ELF-1 (cell line): ENCODE results near the gene ZNF862.
A peak's percentile ranks its signal among the peaks of the same experiment; 100 is the strongest.
"Not testable (repeated sequence)": the region's sequence is repeated elsewhere in the genome, so short reads cannot be mapped to it uniquely, and the experiment has no call there.

Experiments used
- DNase-seq: peaks from one replicate; pipeline ENCODE4 v3.0.0-alpha.2; 2016; ENCODE audit warnings: low read depth, low spot score

ZNF862 gene

DNA sequence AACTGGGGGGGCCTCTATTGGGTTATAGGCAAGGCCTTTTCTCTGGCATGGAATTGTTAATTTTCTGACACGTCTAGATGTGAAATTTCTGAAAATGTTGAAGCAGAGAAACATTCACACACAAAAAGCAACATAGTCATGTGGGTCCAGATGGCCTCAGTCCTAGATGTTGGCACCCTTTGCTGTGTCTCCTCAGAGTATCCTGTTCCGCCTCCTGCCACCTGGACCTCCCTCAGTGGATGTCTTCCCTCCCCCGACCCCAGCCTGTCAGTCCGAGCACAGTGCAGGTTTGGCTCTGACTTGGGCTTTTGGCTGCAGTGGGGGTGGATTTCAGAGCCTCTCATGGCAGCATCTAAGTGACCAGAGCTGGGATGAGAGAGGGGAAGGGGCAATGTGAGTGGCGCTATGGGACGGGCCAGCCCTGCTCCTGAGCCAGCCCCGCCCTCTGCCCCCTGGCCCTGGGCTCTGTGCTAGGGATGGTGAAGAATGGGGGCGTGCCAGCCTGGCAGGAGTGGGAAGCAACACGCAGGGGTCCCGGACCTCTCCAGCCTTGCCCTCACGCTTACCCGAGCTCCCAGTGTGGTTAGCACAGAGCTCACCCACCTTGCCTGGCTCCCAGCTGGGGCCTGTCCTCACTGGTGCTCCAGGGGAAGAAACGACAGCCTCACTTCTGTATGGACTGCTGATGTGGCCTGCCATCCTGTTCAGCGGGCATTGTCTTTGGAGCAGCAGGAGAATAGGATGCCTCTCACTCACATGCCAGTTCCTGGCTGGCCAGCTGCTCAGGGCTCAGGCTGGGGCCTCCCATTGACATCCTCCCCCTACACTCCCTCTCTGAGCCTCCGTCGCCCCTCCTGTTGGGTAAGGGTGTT, 41.8 kb downstream of the ZNF862 start:
- DNase-seq: peak; percentile 1

DNA sequence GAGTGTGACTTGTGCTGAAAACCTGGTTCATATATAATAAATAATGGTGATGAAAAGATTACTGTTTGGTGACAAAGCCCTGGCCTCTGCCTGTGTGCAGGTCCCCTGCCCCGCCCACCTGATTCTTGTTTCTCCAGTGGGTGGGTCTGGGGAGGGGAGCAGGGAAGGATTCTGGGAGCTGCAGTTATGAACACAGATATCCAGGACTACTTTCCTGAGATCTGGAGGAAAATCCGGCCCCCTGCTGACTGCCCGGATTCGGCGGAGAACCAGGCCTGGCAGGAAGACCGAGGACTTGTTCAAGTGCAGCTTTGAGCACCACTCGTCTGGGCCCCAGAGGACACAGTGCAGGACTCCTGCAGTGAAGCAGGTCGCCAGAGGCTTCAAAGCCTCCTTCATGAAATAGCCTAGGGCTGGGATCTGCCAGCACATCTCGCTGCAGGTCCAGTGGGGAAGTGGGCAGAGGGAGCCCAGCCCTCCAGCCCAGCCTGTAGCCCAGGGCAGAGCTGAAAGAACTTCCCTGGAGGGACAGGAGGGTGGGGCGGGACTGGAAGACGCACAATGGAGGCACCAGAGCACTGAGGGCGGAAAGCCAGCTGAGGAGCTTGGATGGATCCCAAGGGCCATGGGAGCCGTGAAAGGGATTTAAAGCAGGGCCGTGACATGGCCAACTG, 42.6 kb downstream of the ZNF862 start:
- peak; percentile 24 for DNase-seq

DNA sequence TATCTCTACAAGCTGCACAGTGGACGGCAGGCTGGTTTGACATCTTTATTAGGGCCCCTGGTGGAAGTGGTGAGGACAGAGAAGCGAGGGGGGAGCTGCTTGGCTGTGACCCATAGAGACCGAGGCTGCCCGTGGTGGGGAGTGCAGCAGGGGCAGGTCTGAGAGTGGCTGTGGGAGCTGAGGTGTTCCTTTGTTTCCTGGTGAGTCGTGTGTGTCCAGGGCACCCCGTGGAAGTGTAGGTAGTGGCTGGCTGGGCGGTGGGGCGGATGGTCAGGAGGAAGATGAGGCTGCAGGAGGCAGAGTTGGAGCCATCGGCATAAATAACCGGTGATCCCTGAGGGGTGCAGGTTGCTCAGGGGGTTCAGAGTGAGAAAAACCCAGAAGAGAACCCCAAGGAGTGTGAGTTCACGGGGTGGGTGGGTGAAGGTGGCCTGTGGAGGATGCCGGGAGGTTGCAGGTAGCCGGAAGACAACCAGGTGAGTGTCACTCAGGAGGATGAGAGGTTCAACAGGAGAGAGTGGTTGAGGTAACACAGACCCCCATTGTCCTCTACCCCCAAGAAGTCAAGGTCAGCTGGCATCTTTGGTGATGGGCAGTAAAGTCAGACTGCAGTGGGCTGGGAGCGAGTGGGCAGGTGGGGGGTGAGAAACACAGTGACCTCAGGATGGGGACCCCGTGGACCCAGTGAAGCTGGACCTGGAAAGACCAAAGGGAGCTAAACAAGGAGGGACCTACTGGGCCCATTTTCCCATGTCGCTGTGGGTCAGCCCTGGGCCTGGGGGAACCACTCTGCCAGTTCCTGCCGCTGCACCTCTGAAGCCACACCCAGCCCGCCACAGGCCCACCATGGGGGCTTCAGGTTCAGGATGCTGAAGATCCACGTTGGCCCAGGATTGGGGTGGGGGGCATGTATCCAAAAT, 43.4 kb downstream of the ZNF862 start:
- DNase-seq: peak; percentile 0

DNA sequence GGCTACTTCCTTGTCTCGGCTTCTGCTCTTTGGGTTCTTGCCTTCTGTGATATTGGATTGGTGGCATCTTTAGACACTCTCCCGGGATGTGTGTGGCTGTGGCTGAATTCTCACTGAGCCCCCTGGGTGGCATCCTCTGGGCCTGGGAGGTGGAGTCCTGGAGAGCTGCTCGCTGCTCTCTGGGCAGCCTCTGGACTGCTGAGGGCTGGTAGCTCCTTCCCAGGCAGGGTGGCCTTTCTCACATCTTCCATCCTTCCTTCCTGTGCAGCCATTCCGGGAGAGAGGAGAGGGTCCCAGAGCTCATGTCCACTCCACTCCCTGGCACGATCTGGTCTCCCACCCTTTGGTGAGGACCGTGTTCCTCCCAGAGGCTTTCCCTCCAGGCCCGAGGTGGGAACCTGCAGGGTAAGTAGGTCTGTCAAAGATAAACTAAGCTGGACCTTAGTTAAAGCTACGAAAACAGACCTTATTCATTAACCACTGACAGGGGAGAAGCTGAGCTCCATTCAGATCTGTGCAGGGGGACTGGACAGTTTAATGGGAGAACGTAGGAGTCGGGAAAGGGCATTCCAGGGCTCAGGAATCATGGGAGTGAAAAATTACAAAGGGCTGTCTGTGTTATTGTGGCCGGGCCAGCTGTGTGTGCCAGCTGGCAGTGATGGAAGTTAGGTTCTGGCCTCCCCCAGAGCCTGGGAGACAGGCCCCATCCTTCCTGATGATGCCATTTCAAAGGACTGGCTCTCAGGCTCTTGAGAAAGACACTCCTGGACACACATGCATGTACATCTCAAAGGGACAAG, 44.3 kb downstream of the ZNF862 start:
- DNase-seq: peak; percentile 0

DNA sequence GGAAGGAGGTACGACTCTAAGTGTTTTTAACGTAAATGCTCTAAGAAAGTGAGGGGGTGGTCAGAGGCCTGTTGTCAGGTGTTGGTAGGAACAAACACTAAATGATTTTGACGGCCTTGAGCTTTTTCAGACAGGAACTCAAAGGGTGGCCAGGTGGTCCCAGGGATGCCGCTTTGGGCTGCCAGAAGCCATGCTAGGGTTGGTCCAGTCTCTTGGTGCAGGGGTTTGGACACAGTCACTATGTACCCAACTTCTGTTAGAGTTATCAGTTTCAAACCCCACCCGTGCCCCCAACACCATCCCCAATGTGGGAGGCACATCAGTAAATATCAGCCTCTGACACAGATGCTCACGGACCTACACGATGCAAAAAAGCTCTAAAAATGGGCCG, 44.9 kb downstream of the ZNF862 start:
- no peak for DNase-seq

DNA sequence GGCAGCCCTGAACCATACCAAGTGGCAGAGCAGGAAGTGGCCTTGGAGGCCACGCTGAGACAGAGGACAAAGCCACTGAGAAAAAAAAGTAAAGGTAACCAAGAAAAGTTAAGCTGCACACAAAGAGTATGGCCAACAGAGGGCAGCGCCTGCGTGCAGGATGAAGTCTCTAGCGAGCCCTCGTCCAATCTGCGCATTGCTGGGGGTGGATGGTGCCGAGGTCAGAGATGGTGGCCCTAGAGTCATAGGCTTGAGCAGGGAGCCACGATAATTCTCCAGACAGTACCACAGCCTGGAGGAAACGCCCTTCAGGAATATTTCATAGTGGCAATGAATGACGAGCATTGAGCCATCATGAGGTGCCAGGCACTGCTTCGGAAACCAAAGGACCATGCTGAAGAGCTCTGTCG, 45.3 kb downstream of the ZNF862 start:
- DNase-seq: peak; percentile 77

DNA sequence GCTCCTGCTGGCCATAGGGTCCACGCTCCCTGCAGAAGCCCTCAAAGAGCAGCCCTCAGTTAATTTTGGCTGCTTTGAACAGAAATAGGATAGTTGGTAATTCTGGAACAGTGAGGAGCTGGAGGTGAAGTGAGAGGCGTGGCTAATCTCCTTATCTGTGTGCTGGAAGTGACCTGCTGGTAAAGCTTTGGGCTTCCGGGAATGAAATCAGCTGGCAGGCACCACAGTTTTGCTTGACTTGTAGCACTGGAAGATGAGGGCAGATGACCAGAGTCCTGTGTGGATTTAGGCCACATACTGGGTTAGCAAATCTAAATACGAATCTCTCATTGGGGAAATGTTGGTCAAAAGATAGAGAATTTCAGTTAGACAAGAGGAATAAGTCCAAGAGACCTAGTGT, 45.8 kb downstream of the ZNF862 start:
- DNase-seq: peak; percentile 1

DNA sequence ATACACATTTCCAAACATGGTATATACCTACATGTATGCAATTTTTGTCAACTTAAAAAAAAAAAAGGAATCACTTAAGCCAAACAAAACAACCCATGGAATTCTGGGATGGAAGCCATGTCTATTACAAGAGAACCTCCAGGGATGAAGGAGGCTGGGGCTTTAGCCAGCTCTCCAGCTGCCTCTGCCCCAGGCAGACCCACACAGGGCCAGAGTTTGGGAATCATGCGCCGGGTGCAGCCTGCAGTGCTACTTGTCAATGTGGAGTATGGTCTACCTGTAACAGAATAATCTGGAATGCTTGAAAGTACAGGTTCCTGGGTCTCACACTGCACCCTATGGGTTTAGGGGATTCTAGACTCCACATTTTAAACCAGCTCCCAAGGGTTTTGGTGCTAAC, 46.4 kb downstream of the ZNF862 start:
- DNase-seq: no peak

DNA sequence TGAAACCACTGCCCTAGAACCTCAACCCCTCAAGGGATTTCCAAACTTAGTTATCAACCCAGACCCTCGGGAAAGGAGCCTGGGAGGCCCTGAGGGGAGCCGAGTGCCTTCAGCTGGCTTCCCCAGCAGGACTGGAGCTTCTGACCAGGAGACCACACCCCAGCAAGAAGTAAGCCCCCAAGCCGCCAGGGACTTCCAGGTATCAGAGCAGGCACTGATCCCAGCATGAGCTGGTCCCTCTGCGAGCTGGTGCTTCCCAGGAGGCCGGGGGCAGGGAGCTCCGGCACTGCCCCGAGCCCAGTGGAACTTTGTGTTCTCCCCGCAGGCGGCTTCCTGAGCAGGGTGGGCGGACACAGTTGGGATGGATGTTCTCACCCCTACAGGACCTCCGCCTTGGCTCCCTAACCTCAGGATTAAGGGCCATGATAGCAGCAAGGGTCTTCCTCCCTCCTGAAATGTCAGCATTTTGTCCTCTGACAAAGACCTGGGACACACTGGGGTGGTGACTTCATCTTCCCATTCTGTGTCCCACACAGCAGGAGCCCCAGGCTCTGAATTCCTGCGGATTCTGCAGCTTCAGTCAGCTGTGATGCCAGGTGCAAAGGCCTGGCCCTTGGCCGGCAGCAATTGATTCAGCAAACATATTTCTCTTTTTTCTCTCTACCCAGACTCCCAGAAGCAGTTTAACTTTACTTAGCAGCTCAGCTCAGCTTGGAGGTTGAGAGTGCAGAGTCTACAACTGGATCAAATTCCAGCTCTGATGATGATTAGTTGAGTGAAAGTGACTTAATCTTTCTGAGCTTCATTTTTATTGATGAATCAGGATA, 47.2 kb downstream of the ZNF862 start:
- peak; percentile 66 for DNase-seq

DNA sequence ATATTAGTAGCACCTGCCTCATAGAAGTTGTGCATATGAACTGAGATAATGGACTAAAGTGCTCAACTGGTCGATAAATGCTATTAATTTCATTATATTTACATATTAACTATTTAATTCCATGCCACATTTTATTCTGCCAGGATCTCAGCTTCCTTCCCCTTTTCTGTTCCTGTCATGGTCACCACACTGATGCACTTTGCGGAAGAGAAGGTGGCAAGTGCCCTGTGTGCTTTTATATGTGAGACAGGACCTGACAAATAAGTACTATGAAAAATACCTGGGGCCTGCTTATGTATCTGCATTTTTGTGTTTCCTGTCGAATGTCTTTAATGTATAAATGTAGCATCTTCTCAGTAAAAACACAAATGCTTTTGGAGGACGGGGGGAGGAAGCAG, 47.8 kb downstream of the ZNF862 start:
- no peak for DNase-seq

DNA sequence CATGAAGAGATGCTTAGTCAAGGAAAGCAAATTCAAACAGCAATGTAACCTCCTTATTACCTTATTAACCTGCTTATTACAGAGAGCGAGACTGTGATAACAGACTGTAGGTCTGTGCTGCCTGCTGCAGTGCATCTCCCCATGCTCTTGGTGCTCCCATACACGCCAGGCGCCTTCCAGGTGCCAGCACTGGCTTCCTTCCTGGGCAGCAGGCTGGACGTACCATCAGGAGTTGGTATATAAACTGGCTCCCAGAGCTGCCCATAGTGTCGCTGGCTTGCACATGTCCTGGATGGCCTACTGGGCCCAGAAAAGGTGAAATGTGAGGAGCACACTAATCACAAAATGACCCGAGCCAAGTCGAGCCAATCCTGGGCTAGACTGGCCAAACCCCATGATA, 49.1 kb downstream of the ZNF862 start:
- no peak for DNase-seq

DNA sequence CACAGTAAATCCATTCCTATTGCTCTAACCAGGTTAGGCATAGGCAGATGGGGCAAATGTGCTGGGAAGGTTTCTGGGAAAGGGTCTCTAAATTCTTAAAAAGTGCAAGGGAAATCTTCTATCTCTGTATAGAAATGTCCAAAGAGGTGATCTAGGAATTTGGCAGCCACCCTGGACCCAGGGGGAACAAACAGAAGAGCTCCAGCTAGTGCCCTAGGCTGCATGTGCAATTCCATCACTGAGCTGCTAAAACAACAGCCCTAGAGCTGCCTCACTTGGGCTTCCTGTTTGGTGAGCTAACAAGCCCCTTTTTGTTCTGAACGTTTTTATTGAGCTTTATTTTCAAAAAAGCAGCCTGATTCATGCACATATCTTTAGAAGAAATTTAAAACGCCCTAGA, 52.5 kb downstream of the ZNF862 start:
- DNase-seq: not testable (repeated sequence)

DNA sequence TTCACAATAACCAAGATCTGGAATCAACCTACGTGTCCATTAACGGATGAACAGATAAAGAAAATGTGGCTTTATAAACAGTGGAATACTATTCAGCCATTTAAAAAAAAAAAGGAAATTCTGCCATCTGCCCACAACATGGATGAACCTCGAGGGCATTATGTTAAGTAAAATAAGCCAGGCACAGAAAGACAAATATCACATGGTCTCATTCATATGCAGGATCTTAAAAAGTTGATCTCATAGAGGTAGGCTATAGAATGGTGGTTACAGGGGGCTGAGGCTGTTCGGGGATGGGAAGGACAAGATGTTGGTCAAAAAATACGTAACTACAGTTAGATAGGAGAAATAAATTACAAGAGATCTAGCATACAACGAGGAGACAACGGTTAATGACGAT, 56.8 kb downstream of the ZNF862 start:
- not testable (repeated sequence) for DNase-seq

DNA sequence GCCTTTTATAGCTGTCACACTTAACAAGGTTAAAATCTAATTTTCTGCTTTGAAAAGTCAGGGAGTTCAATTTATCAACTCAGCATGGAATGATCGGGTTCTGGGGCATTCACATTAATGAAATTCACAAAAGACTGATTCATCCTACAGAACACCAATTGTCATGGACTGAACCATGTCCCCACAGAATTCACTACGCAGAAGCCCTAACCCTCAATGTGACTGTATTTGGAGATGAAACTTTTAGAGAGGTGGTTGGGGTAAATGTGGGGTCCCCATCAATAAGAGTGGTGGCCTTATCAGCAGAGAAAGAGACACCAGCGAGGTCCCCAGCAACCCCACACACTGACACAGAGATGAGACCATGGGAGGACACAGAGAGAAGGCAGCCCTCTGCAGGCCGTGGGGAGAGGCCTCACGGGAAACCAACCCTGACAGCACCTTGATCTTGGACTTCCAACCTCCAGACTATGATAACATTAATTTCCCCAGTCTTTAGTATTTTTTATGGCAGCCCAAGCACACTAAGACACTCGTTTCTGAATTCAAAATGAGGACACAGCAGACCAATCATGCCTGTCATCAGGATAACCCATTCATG, 69.7 kb downstream of the ZNF862 start:
- not testable (repeated sequence) for DNase-seq

DNA sequence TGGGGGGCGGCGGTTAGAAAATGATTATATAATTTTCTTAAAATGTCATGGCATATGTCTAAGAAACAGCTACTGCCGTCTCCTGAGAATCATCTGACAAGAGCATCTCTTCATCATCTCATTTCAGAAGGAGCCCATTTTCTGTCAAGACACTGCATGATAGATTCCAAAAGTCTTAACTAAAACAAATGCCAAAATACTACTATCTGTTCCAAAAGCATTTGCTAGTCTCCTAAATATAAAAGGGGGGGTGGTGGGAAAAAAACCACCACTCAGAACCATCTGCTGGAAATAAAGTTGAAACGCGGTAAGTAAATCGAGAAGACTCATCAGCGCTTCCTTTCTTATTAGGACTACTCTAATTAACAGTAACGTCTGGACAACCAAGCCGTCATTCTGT, 72.0 kb downstream of the ZNF862 start:
- not testable (repeated sequence) for DNase-seq

DNA sequence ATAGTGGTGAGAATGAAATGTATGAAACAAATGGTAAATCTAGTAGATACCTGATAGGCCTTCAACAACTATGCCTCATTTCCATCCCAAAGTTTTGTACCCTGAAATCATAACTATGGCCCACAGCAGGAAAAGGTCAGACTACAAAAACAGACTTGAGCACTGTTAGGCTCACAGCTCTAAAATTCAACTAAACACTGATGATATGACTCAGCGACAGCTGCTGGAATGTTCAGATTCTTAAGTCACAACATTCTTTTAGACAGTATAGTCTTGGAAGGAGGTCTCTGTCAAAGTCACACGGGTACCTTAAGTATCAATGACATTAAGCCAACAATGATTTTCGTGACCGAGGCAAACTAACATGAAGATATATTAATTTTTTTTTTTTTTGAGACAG, 74.0 kb downstream of the ZNF862 start:
- not testable (repeated sequence) for DNase-seq
